Osteocyte (in vitro differentiated cells): ENCODE results near the gene BOD1. TPM values are rescaled to one million over a fixed set of nuclear protein-coding genes. Genes with fewer than 3 reads are reported as not detected.

Experiments used
- DNase-seq: peaks from one replicate; pipeline ENCODE4 v3.0.0; 2021; ENCODE audit warnings: mixed read lengths; ENCODE audit not compliant: unreplicated experiment; ENCODE audit errors: extremely low spot score
- H3K27ac Mint-ChIP-seq: one replicate; pipeline ENCODE4 v1.8.0; 2021; ENCODE audit warnings: mild to moderate bottlenecking, mixed read lengths; ENCODE audit not compliant: unreplicated experiment
- H3K27me3 Mint-ChIP-seq: one replicate; pipeline ENCODE4 v1.8.0; 2021; ENCODE audit warnings: mixed read lengths; ENCODE audit not compliant: unreplicated experiment
- H3K36me3 Mint-ChIP-seq: one replicate; pipeline ENCODE4 v1.8.0; 2021; ENCODE audit warnings: mixed read lengths; ENCODE audit not compliant: unreplicated experiment
- H3K4me1 Mint-ChIP-seq: one replicate; pipeline ENCODE4 v1.8.0; 2021; ENCODE audit warnings: mixed read lengths; ENCODE audit not compliant: unreplicated experiment
- H3K4me3 Mint-ChIP-seq: one replicate; pipeline ENCODE4 v1.8.0; 2021; ENCODE audit warnings: mild to moderate bottlenecking, moderate library complexity, mixed read lengths; ENCODE audit not compliant: unreplicated experiment
- H3K9me3 Mint-ChIP-seq: one replicate; pipeline ENCODE4 v1.8.0; 2021; ENCODE audit warnings: mixed read lengths; ENCODE audit not compliant: unreplicated experiment
- total RNA-seq: library from RNA; stranded (reverse); gene quantifications from 2 replicates; pipeline ENCODE4 v1.2.1, GENCODE V29; 2021
- TF ChIP-seq, protein P1 (sequence below): fragments of 200-600 bp; sonication (generic); IDR thresholded peaks from 2 replicates; pipeline ENCODE4 v1.5.0; 2021; ENCODE audit warnings: antibody characterized with exemption, mild to moderate bottlenecking, moderate library complexity

BOD1 gene
- total RNA-seq, 1 donor from 2014 or later: 70.7 TPM

DNA sequence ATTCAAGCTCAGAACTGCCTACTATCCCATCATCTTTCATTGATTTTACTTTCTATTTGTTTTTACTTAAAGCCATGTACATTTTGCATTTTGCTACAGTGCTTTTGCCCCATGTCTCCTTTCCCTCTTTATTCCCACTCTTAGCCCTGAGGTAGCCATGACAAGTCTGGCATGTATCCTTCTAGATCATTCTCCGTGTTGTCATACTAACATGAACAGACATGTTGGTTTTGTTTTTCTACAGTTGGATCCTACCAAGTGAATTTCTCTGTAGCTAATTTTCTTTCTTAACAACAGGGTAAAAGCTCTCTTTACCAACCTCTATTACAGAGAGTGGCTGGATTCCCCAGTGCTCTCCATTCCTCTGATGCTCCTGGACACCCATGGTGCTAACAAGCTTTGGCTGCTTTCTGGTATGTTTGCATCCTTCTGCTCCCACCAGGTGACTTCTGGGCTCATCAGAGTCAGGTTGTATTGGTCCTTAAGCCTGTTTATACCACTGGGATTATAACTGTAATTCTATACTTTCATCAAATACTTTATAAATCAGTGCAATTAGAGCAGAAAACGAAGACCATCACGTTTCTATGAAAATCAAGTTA, 38.8 kb upstream of the BOD1 start:
- Mint-ChIP-seq H3K9me3 (peaks cover 17% of the 10 kb centered on the region), H3K4me1 (peaks cover 2% of the 10 kb centered on the region), H3K36me3 (peaks cover 9% of the 10 kb centered on the region)

GRCh38 chr5:173653822-173654523, 37.5 kb upstream of the BOD1 start:
- TF ChIP-seq, protein P1, sequence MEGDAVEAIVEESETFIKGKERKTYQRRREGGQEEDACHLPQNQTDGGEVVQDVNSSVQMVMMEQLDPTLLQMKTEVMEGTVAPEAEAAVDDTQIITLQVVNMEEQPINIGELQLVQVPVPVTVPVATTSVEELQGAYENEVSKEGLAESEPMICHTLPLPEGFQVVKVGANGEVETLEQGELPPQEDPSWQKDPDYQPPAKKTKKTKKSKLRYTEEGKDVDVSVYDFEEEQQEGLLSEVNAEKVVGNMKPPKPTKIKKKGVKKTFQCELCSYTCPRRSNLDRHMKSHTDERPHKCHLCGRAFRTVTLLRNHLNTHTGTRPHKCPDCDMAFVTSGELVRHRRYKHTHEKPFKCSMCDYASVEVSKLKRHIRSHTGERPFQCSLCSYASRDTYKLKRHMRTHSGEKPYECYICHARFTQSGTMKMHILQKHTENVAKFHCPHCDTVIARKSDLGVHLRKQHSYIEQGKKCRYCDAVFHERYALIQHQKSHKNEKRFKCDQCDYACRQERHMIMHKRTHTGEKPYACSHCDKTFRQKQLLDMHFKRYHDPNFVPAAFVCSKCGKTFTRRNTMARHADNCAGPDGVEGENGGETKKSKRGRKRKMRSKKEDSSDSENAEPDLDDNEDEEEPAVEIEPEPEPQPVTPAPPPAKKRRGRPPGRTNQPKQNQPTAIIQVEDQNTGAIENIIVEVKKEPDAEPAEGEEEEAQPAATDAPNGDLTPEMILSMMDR: no peak
- Mint-ChIP-seq H3K4me1 (peaks cover 2% of the 10 kb centered on the region), H3K36me3 (peaks cover 9% of the 10 kb centered on the region), H3K9me3 (peaks cover 17% of the 10 kb centered on the region), H3K4me3 (no peak overlapping the region), H3K27me3 (peaks cover 2% of the 10 kb centered on the region), H3K27ac (no peak overlapping the region)
- no peak for DNase-seq

More for the DNA sequence above, 38.8 kb upstream of the BOD1 start:
- TF ChIP-seq, protein P1: no peak
- no peak for DNase-seq
- H3K4me3 Mint-ChIP-seq: no peak overlapping the region
- H3K27me3 Mint-ChIP-seq: peaks cover 2% of the 10 kb centered on the region
- no peak overlapping the region for H3K27ac Mint-ChIP-seq

GRCh38 chr5:173648308-173648866, 31.9 kb upstream of the BOD1 start:
- Mint-ChIP-seq H3K4me1 (peaks cover 28% of the 10 kb centered on the region), H3K4me3 (no peak overlapping the region), H3K27ac (no peak overlapping the region), H3K9me3 (peaks cover 17% of the 10 kb centered on the region), H3K36me3 (peaks cover 9% of the 10 kb centered on the region), H3K27me3 (peaks cover 2% of the 10 kb centered on the region)
- no peak for DNase-seq
- TF ChIP-seq, protein P1: no peak

DNA sequence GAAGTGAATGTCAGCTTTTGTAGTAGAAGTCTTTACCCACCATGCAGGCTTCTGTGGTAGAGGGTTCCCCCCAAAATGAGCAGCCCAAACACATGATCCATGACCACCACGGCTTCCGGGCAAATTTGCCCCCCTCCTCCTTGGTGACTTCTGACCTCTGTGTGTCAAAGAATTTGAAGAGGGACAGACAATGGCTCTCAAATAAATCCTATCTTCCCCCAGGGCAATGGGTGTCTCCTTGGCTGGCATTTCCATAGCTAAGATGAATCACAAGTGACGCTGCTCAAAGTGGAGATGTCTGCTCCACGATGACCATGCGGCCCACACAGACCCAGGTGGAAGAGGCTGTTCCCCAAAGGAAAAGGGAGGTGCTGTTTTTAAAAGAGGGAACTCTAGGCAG, 30.2 kb upstream of the BOD1 start:
- Mint-ChIP-seq H3K4me1 (peaks cover 31% of the 10 kb centered on the region), H3K27ac (peak overlapping the region; percentile 20), H3K36me3 (no peaks in the 10 kb centered on the region), H3K4me3 (no peak overlapping the region), H3K9me3 (peaks cover under 1% of the 10 kb centered on the region), H3K27me3 (no peaks in the 10 kb centered on the region)
- TF ChIP-seq, protein P1: no peak
- DNase-seq: no peak

- no peaks in the 10 kb centered on the region for H3K9me3 Mint-ChIP-seq
Measured at GRCh38 chr5:173645890-173646574, 29.6 kb upstream of the BOD1 start.

More at GRCh38 chr5:173645890-173646574, 29.6 kb upstream of the BOD1 start:
- TF ChIP-seq, protein P1: no peak
- H3K4me1 Mint-ChIP-seq: peaks cover 31% of the 10 kb centered on the region
- DNase-seq: no peak
- peak overlapping the region; percentile 85 for H3K27ac Mint-ChIP-seq
- no peaks in the 10 kb centered on the region for H3K27me3 Mint-ChIP-seq
- no peaks in the 10 kb centered on the region for H3K36me3 Mint-ChIP-seq
- no peak overlapping the region for H3K4me3 Mint-ChIP-seq
